ENCODE results near the gene MED31.
"Not testable (repeated sequence)": the region's sequence is repeated elsewhere in the genome, so short reads cannot be mapped to it uniquely, and the experiment has no call there.

The MED31 gene

DNA sequence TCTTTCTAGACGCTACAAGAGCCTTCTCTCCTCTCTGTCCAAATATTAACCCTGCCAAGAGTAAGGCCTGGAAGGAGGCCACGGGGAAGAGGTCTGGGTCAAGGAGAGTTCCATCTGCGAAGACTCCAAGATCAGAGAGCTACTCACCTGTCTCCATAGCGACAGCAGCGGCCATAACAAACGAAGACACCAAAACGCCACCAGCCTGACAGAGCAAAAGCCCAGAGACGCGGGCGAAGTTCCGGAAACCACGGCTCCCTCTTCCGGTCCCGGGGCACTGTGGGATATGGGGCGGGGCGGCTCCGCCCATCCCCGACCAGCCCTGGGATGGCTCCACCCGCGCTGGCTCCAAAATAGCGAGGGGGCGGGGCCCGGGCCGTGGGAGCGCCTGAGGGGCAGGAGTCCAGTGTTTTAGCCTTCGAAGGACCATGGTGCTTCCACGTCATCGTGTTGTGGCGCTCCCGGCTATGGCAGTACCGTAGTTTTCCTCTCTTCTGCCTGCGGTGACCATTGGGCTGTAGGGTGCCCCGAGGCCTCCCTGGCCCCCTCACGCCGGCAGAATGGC lies at the start of gene MED31, which contains the start of gene C17orf100:
Gene MED31, minus strand, starts transcription at position 252 of the 565 bp plus-strand sequence. Its CDS starts 77 bp downstream, at position 175.
Gene C17orf100, plus strand, starts transcription at position 409 of the 565 bp plus-strand sequence. Its CDS starts 152 bp downstream, at position 561.
- peak; percentile 85 for DNase-seq

DNA sequence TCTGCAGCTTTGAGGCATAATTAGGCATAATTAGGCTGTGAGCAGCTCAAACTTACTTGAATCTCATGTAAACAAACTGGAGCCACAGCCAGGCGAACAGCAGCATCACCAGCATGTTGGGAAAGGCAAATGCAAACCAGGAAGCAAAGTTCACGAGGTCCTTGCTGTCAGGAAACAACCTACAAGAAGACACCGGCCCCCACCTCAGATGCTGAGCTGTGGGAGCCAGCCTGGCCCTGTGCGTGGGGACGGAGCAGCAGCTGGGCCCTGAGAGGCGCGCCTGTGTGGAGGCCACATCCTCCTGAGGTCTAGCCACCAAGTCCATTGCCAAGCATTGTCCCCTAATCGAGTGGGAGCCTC lies 49.5 kb upstream of the MED31 start:
- no peak for DNase-seq

GRCh38 chr17:6699997-6700947 lies 48.9 kb upstream of the MED31 start:
- DNase-seq: no peak

DNA sequence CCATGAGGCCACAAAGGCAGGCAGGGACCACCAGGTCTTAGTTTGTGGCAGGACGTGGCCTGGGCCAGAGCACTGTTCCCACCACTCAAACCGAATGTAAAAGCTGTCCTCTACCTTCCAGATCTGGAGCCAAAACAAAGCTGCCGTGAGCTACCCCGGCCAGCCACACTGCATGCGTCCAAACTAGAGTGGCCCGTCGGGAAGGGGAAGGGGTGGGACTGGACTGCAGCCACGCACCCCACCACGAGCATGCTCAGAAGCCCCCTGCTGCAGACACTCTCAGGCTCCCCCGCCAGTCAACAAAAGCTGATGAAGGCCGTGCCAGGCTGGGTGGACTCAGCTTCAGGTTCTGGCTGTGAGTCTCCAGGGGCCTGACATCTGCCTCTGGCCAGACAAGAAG lies 46.6 kb upstream of the MED31 start:
- DNase-seq: no peak

DNA sequence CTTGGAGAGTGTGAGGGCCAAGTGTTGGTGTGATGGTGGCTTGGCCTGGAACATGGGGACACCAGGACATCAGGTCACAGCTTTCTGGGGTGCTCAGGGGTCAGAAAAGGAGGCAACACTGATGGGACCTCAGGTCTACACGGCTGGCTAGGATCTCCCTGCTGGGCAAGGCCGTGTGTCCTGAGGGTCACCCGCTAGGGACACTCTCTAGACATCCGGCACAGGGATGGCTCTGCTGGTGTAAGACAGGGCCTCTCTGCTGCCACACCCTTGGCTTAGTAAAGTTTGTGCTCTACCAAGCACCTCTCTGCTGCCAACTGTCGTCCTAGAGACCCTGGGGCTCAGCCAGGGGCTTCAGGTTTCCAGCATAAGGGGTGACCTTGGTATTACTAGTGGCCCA lies 45.5 kb upstream of the MED31 start:
- no peak for DNase-seq

- DNase-seq: no peak
Measured at GRCh38 chr17:6695565-6695964, 44.2 kb upstream of the MED31 start.

- DNase-seq: no peak
Measured at GRCh38 chr17:6695051-6695450, 43.6 kb upstream of the MED31 start.

DNA sequence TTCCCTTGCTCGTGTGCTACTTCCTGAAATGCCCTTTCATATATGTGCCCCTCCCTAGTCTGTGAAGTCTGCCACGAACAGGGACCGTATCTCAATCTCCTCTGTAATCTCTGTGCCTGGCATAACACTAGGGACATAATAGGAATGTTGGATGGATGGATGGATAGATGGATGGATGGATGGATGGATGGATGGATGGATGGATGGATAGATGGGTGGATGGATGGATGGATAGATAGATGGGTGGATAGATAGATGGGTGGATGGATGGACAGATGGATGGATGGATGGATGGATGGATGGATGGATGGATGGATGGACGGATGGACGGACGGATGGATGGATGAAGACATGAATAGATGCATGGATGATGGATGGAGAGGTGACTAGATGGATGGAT lies 40.6 kb upstream of the MED31 start:
- not testable (repeated sequence) for DNase-seq

DNA sequence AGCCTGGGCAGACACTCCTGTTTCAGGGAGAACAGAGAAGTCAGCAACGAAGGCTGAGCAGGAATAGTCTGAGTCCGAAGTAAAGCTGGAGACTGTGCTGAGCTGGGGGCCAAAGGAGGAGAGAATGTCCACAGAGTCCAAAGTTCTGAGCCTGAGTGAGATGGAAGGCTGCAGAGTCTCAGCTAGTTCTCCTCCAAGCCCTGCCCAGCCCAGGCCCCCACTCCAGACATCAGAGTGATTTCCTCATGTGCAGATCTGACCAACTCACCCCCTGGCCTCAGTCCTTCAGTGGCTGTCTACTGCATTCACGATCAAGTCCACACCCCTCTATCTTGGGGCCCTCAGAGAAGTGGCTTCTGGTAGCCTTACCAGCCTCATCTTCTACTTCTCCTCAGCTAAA lies 40.1 kb upstream of the MED31 start:
- no peak for DNase-seq

- DNase-seq: no peak
Measured at GRCh38 chr17:6690641-6691040, 39.2 kb upstream of the MED31 start.

- DNase-seq: no peak
Measured at GRCh38 chr17:6688944-6689343, 37.5 kb upstream of the MED31 start.

DNA sequence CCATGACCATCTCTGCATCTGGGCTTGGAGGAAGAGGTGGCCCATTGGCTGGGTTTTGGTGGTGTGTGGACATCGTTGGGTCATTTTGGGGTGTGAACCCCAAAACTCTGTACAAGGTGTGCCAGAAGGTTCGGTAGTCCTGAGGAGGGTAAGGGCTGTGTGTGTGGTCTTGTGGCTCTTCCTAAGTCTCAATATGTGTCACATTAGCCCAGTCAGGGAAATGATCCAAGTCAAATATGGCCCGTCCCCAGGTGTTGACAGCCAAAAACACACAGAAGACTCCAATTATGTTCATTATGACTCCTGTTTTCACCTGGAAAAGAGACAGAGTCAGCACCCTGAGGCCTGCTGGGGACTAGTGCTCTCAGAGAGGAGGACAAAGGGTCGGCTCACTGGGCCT lies 34.6 kb upstream of the MED31 start:
- DNase-seq: no peak

GRCh38 chr17:6684881-6685767 lies 33.7 kb upstream of the MED31 start:
- no peak for DNase-seq

GRCh38 chr17:6684460-6684783 lies 33.0 kb upstream of the MED31 start:
- DNase-seq: no peak

DNA sequence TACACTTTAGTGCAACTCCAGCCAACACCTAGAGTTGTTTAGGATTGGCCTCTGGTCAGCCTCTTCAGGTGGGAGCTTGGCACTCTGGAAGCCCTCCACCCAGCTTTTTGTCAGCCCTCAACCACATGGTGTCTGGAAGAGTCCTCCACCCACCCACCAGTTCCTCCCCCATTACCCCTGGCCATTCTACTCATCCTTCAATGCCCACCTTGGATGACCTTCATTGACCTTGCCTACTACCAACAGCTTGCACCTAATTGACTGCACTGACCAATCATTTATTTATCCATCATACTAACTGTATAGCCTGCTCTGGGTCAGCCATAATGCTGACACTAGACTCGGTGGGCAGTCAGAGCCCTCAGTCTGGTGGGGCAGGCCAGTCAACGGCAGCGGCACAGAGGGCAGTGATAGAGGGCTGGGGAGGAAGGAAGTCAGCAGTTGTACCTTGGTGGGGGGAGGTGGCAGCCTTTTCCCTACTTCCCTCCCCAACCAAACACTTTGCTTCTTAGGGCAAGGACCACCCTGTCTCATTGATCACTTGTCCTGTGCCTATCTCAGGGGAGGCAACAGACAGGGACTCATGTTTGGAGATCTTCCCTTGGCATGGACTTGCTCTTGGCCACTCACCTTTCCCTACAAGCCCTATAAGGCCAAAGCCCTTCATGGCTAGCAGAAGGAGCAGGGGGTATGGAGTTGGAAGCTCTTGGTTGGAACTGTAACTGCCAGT lies 32.5 kb upstream of the MED31 start:
- DNase-seq: no peak

DNA sequence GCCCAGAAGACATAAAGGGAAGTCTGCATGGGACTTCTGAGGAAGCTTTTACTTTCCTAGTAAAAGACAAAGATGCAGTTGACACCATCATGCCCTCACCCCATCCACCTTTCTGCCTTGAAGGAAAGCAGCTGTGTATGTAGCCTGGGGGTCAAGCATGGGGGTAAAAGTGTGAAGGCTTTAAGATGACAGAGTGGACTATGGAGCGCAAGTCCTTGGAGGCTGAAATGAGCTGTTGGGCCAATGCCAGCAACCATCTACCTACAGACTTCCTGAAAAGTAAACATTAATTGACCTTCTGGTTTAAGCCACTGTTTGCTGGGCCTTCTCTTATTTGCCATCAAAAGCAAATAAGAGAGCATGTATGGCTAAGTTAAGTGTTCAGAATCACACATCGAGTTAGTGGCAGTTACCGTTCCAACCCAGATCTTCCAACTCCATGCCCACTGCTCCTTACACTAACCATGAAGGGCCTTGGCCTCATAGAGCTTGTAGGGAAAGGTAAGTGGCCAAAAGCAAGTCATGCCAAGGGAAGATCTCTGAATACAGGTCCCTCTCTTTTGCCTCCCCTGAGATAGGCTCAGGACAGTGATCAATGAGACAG lies 31.8 kb upstream of the MED31 start:
- no peak for DNase-seq

- no peak for DNase-seq
Measured at GRCh38 chr17:6682339-6682738, 30.9 kb upstream of the MED31 start.

DNA sequence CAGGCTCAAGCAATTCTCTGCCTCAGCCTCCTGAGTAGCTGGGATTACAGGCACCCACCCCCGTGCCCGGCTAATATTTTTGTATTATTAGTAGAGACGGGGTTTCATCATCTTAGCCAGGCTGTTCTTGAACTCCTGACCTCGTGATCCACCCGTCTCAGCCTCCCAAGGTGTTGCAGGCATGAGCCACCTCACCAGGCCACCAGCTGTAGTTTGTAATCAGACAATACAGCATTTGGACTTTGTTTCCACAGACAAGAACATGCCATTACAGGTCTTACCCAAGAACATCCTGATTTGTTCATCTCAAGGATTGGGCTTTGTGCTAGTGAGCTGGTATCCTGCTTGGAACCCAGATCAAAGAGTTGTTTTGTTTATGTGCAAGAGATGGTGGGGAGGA lies 30.3 kb upstream of the MED31 start:
- DNase-seq: no peak

GRCh38 chr17:6681176-6681575 lies 29.8 kb upstream of the MED31 start:
- no peak for DNase-seq

DNA sequence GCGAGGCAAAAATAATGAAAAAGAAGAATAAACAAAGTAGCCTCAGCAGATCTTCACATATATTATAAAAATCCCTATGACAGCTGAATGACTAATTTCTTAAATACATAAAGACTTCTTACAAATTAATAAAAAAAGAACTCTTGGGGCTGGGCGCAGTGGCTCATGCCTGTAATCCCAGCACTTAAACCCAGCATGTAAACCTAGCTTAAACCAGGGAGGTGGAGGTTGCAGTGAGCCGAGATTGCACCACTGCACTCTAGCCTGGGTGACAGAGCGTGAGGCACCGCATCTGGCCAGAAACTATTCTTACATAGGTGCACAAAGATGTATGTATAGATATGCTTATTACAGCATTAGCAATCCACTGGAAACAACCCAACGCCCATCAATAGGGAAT lies 27.8 kb upstream of the MED31 start:
- no peak for DNase-seq

DNA sequence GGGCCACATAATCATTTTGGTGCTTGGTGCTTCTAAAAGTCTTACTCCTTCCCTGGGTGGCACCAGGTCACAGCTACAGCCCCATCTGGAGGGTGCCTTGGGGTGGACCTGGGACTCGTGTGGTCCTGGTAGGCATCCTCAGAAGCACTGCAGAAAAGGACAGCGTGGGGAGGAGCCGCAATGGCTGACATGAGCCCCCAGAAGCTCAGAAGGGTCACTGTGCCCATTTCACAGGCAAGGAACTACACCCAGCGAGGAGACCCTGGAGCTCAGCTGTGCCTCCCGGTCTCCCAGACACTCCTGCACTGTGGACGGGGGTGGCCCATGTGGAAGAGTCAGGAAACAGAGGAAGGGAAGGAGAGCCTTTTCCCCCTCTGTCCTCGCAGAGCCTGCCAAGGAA lies 26.5 kb upstream of the MED31 start:
- no peak for DNase-seq

DNA sequence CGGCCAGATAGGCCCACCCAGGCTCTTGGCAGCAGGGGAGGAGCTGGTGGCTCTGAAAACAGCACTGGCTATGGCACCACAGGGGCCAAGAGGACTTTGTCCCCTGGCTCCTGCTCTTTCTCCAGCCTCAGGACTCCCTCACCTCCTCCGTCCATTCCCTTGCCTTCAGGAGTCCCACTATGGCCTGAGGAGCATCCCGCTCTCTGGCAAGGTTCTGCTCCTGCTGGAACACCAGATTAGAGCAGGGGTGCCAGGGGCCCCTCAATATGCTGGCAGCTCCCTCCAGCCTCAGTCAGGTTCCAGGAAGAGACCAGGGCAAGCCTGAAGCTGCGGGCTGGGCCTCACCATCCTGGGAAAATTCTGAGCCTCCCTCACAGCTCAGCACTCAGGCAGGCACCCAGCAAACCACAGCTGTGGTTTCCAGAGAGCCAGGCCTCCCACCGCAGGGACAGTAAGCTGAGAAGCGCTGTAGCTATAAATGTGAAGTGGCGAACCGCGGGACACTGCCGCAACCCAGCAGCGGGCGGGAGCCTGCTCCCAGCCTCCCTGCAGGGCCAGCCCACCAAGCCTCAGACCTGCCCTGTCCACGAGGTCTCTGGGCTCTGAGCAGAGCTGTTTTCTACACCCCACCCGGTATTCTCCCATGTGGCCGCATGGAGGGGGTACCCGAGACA lies 25.9 kb upstream of the MED31 start:
- peak; percentile 38 for DNase-seq
